K562 treated with DMSO at 1 percent for 48 hours (cell line): ENCODE data around the gene GFPT2. TPM values are rescaled to one million over a fixed set of nuclear protein-coding genes. Genes with fewer than 3 reads are reported as not detected.

ENCODE experiments used
- total RNA-seq: library from RNA; unstranded; fragments of 300-600 nt; gene quantifications from 2 replicates; pipeline ENCODE4 v1.2.3, GENCODE V29; 2022; ENCODE audit warnings: low replicate concordance; ENCODE audit errors: extremely low read depth

Gene GFPT2
- total RNA-seq, result not detected in 2 replicates

GRCh38 chr5:180353048-180353979 is at the start of gene GFPT2:
TSS of gene GFPT2 (minus strand) at chr5:180353336. CDS start at chr5:180353217, 119 bp downstream.

GRCh38 chr5:180291943-180292831 is 60.9 kb downstream of the GFPT2 start, which contains the start of gene MAPK9:
TSS of gene MAPK9 (minus strand) at chr5:180292083. CDS start at chr5:180280561, 11,522 bp downstream.

Other genes with a start within 250 kb of the GFPT2 start
- not detected in 2 replicates for gene RASGEF1C, start 144.1 kb downstream of the GFPT2 start, total RNA-seq
- gene MAPK9, start 61.3 kb downstream of the GFPT2 start, total RNA-seq, result not detected in 2 replicates
- gene CNOT6, start 141.0 kb upstream of the GFPT2 start, total RNA-seq, result not detected in 2 replicates
- not detected in 2 replicates for gene SCGB3A1, start 238.2 kb upstream of the GFPT2 start, total RNA-seq